Adrenal gland (tissue), 19 donors: ENCODE measurements around the gene ABCG2. TPM values are rescaled to one million over a fixed set of nuclear protein-coding genes. Genes with fewer than 3 reads are reported as not detected.

Source experiments
- DNase-seq, 7 donors: peaks; one replicate each; pipeline ENCODE4 v3.0.0-alpha.2; 2019 to 2020
- H3K27ac ChIP-seq, 5 donors: fragments of 200-600 bp; sonication (generic) in 4 of 5; 1 replicate in 3 of 5; 2 replicates in 2 of 5; pipeline versions ENCODE4 v1.5.1 to v1.8.0; 2016 to 2020; ENCODE audit warnings: mild to moderate bottlenecking in 1 of 5
- H3K27me3 ChIP-seq: fragments of 200-600 bp; 2 replicates; pipeline ENCODE4 v1.8.0; 2021
- H3K36me3 ChIP-seq, 2 donors: fragments of 200-600 bp; replicated peaks in 1 of 2; 1 replicate in 1 of 2; 2 replicates in 1 of 2; pipeline versions ENCODE4 v1.5.1 to v1.8.0; 2018 to 2022
- H3K4me1 ChIP-seq, 2 donors: fragments of 200-600 bp; replicated peaks in 1 of 2; 1 replicate in 1 of 2; 2 replicates in 1 of 2; pipeline versions ENCODE4 v1.5.1 to v1.8.0; 2018 to 2021
- H3K4me3 ChIP-seq, 4 donors: fragments of 200-600 bp; sonication (generic) in 3 of 4; one replicate each; pipeline ENCODE4 v1.5.1; 2016 to 2018
- H3K9me3 ChIP-seq, 3 donors: fragments of 200-600 bp; sonication (generic) in 1 of 3; replicated peaks in 1 of 3; 1 replicate in 2 of 3; 2 replicates in 1 of 3; pipeline versions ENCODE4 v1.5.1 to v1.8.0; 2016 to 2021
- POLR2A ChIP-seq, 2 donors: fragments of 450-650 bp; IDR thresholded peaks; one replicate each; pipeline ENCODE4 v1.6.1; 2017; ENCODE audit warnings: antibody characterized with exemption in 2 of 2, mild to moderate bottlenecking in 2 of 2, moderate library complexity in 1 of 2
- WGBS, 4 donors: extraction: QIAGEN DNeasy Blood & Tissue Kit in 2 of 4; methylation state at CpG; one replicate each; pipeline versions ENCODE4 v1.1.5 to v1.1.7; 2013 to 2017; 5-methylcytosine and 5-hydroxymethylcytosine counted together
- intact Hi-C, 2 donors: fragments of 100-400 bp; cut with DNase I; formaldehyde crosslinking; loops; one replicate each; pipeline versions ENCODE4 v1.14.1 to v1.15.0; 2022 to 2023
- long read RNA-seq, 10 donors: library from polyadenylated mRNA in 3 of 10; unstranded in 2 of 10; stranded (forward) in 1 of 10; transcript quantifications; one replicate each; pipeline ENCODE4 v2.0.0 and lab custom pipeline, GENCODE V29; 2021 to 2026
- polyA plus RNA-seq, 3 donors: library from polyadenylated mRNA; stranded (reverse); fragments of 200-250 nt in 2 of 3; fragments of 350-450 nt in 1 of 3; fragmentation: Illumina TruSeq in 1 of 3; extraction: RNeasy Lipid Tissue Mini Kit (QIAGEN cat#74804) in 1 of 3; gene quantifications; one replicate each; pipeline ENCODE4 v1.2.3, GENCODE V29; 2013 to 2014
- total RNA-seq, 9 donors: library from RNA; depleted of rRNA in 4 of 9; stranded (reverse); fragments of >200 nt in 4 of 9; fragments of 120-200 nt in 1 of 9; fragmentation: NEBNext Ultra II Directional in 1 of 9; extraction: Animal tissue kit (Norgen Biotek cat#: 25700) in 1 of 9; gene quantifications; one replicate each; pipeline versions ENCODE4 v1.1.0 to v1.2.4, GENCODE V29; 2013 to 2023
- TF ChIP-seq, protein P1 (sequence below), 6 experiments: fragments of 450-650 bp in 4 of 6; fragments of 200-600 bp in 2 of 6; sonication (generic) in 1 of 6; IDR thresholded peaks; 1 replicate in 5 of 6; 2 replicates in 1 of 6; pipeline versions ENCODE4 v1.5.1 to v1.8.0; 2016 to 2021; ENCODE audit warnings: antibody characterized with exemption in 6 of 6, mild to moderate bottlenecking in 2 of 6, moderate library complexity in 1 of 6
- donor health status: healthy with polysubstance abuse.
- donor health status: Bipolar disorder and iron deficiency.
- donor health status: DM: yes; HTN: yes; CAD: no.
- donor health status: DM: no; HTN: no; CAD: no.
- donor health status: DM: no; HTN: no; CAD: no.
- donor health status: DM: yes; HTN: yes; CAD: no.

ABCG2 gene
- 10 to 100 TPM in 4 of 9 donors, 1 to 10 TPM in 5; 4.2 to 22.0 (median 9.9) TPM for total RNA-seq
- 1 to 10 TPM; 2.0 to 3.4 (median 2.4) TPM for polyA plus RNA-seq
- long read RNA-seq, donor 1, result 0 reads
- long read RNA-seq, donor 2, result 0 reads
- long read RNA-seq, donor 3, full-length matches to known transcripts, result 4 of 4 reads
- long read RNA-seq, donor 3, partial matches to known transcripts, result 0 of 4 reads
- long read RNA-seq, donor 3, other reads (novel, unspliced or antisense), result 0 of 4 reads
- long read RNA-seq, donor 4, full-length matches to known transcripts, result 7 of 9 reads
- long read RNA-seq, donor 4, partial matches to known transcripts, result 0 of 9 reads
- long read RNA-seq, donor 4, other reads (novel, unspliced or antisense), result 2 of 9 reads
- long read RNA-seq, donor 5, full-length matches to known transcripts, result 5 of 9 reads
- long read RNA-seq, donor 5, partial matches to known transcripts, result 0 of 9 reads
- long read RNA-seq, donor 5, other reads (novel, unspliced or antisense), result 4 of 9 reads
- long read RNA-seq, donor 6, partial matches to known transcripts, result 0 of 3 reads
- long read RNA-seq, donor 6, other reads (novel, unspliced or antisense), result 3 of 3 reads
- long read RNA-seq, donor 7, result 0 reads
- long read RNA-seq, donor 8, result 0 reads
- long read RNA-seq, donor 9, full-length matches to known transcripts, result 3 of 3 reads
- long read RNA-seq, donor 9, partial matches to known transcripts, result 0 of 3 reads
- long read RNA-seq, donor 9, other reads (novel, unspliced or antisense), result 0 of 3 reads
- long read RNA-seq, donor 10, result 0 reads

DNA sequence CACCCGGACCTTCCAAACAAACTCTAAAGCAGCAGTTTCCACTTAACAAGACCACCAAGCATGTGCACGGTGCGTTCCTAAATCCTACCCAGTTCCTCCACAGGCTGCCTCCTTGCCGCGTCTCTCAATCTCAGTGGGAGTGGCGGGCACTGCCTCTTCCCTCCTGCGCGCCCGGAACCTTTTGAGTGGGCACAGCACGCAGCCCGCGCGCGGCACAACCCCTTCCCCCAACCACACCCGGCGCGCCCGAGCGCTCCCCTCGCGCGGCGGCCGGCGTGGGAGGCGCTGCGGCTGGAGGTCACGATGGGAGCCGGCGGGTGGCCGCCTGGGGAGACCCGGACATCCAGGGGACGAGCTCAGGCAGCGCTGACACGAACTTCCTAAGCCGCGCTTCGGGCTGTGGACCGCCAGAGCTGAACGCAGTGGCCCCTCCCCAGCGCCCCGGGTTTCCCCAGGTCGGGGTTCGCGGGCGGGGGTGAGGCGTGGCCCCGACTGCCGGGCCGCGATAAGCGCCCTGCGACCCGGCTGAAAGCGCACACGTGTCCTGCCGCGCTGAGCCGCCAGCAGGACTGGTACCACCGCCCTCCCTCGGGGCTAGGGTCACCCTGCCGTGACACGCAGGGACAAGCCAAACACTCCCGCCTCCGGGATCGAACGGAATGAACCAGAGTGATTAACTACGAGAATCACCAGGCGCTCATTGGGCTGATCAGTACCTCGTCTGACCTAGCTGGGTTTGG is at the start of gene ABCG2:
TSS of gene ABCG2 (minus strand) at position 151 of the 740 bp plus-strand sequence. CDS start 18,644 bp downstream, outside the sequence.
- Histone ChIP-seq H3K9me3 (no peaks in the 10 kb centered on the region), H3K27me3 (no peaks in the 10 kb centered on the region), H3K4me1 (peaks cover 0 to 16% of the 10 kb centered on the region in 2 donors), H3K27ac (peak within 1 kb of the TSS in 2 of 5 donors; percentile 31 to 69), H3K4me3 (peak within 1 kb of the TSS in 2 of 4 donors; percentile 30 to 61), H3K36me3 (no peaks in the 10 kb centered on the region)
- peak in 6 of 7 donors; percentile 17 to 56 (median 44) for DNase-seq
- WGBS, 4 donors, result 0 to 10% (median 0%) methylated on average over 2 to 70 of the region's 70 CpGs
- TF ChIP-seq POLR2A (IDR thresholded peaks at IDR 0.05), result no peak
- TF ChIP-seq, protein P1, sequence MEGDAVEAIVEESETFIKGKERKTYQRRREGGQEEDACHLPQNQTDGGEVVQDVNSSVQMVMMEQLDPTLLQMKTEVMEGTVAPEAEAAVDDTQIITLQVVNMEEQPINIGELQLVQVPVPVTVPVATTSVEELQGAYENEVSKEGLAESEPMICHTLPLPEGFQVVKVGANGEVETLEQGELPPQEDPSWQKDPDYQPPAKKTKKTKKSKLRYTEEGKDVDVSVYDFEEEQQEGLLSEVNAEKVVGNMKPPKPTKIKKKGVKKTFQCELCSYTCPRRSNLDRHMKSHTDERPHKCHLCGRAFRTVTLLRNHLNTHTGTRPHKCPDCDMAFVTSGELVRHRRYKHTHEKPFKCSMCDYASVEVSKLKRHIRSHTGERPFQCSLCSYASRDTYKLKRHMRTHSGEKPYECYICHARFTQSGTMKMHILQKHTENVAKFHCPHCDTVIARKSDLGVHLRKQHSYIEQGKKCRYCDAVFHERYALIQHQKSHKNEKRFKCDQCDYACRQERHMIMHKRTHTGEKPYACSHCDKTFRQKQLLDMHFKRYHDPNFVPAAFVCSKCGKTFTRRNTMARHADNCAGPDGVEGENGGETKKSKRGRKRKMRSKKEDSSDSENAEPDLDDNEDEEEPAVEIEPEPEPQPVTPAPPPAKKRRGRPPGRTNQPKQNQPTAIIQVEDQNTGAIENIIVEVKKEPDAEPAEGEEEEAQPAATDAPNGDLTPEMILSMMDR (IDR thresholded peaks at IDR 0.05), result no peak
- intact Hi-C loops, result no loop called here

DNA sequence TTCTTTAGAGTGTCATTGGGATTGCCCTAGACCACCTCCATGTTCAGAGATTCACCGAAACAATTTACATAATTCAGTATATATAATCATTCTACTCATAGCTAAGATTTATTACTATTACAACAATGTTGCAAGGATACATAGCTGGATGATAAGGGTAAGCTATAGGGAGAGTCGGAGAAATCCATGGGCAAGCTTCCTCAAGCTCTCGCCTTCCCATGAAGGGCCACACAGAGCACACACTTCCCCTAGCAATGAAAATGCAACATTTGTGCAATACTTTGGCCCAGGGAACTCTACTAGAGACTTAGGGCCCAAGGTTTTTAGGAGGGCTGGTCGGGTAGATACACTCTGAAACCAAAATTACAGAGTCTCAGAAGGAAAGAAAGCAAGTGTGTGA is 49.7 kb upstream of the ABCG2 start:
- no peaks in the 10 kb centered on the region for H3K9me3 ChIP-seq
- no peak overlapping the region for H3K4me3 ChIP-seq
- TF ChIP-seq, protein P1 (IDR thresholded peaks at IDR 0.05), result no peak
- no peak for TF ChIP-seq POLR2A (IDR thresholded peaks at IDR 0.05)
- no peaks in the 10 kb centered on the region for H3K36me3 ChIP-seq
- WGBS, 4 donors, result 63 to 83% (median 76%) methylated on average over 4 of the region's 4 CpGs
- H3K27ac ChIP-seq, result no peak overlapping the region
- no peak for DNase-seq
- intact Hi-C loops, result no loop called here
- no peaks in the 10 kb centered on the region for H3K27me3 ChIP-seq
- H3K4me1 ChIP-seq, result peaks cover 0 to 6% of the 10 kb centered on the region in 2 donors

DNA sequence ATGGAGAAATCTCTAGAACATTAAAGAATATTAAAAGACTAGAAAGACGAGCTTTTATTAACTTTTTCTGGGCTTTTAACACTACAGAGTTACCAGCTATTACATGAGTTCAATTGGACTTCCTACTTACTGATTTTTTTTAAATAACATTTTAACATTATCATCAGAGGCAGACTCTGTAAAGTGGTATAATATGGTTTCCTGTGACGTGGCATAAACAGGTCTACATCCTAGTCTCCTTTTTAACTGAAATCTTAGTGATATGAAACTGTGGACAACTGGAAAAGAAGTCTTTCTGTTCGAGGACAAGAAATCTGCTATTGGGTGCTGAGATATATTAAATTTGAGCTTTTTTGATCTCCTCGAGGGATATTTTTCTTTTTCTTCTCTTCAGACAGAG is 48.7 kb upstream of the ABCG2 start:
- TF ChIP-seq, protein P1 (IDR thresholded peaks at IDR 0.05), result no peak
- no peak for TF ChIP-seq POLR2A (IDR thresholded peaks at IDR 0.05)
- intact Hi-C loops, result no loop called here
- no peaks in the 10 kb centered on the region for H3K36me3 ChIP-seq
- H3K27ac ChIP-seq, result no peak overlapping the region
- no peaks in the 10 kb centered on the region for H3K9me3 ChIP-seq
- peaks cover 0 to 6% of the 10 kb centered on the region in 2 donors for H3K4me1 ChIP-seq
- DNase-seq, result no peak
- H3K4me3 ChIP-seq, result no peak overlapping the region
- WGBS, 4 donors, result 53 to 72% (median 66%) methylated on average over 4 of the region's 4 CpGs
- no peaks in the 10 kb centered on the region for H3K27me3 ChIP-seq

DNA sequence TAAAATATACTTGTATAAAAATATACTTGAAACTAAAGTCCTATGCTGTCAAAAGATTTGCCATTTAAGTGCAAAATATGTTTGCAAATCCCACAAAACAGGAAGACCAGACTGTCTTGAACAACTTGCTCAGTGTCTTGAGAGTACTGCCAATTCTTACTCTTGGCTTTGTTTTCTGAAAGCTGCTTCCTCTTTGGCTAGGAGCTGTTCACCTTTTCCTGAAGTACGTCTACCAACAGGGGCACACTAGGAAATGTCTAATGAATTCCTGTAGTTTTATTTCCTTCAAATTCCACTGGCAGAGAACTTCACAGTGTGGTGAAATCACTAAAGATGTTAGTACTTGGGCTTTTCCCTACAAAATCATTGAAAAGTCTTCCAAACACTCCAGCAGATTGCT is 46.4 kb upstream of the ABCG2 start:
- no peaks in the 10 kb centered on the region for H3K27me3 ChIP-seq
- WGBS, 4 donors, result 3 to 24% (median 10%) methylated on average over 1 of the region's 1 CpG
- H3K36me3 ChIP-seq, result no peaks in the 10 kb centered on the region
- no peak for DNase-seq
- intact Hi-C loops, result no loop called here
- H3K4me1 ChIP-seq, result peaks cover 0 to 3% of the 10 kb centered on the region in 2 donors
- TF ChIP-seq, protein P1 (IDR thresholded peaks at IDR 0.05), result no peak
- no peak for TF ChIP-seq POLR2A (IDR thresholded peaks at IDR 0.05)
- H3K9me3 ChIP-seq, result no peaks in the 10 kb centered on the region
- H3K4me3 ChIP-seq, result no peak overlapping the region
- no peak overlapping the region for H3K27ac ChIP-seq
